Osteoblast (primary cell): Measurements from ENCODE around the gene NEXN. TPM values are rescaled to one million over a fixed set of nuclear protein-coding genes. Genes with fewer than 3 reads are reported as not detected.
A peak's percentile ranks its signal among the peaks of the same experiment; 100 is the strongest.

Experiments
- DNase-seq: peaks from one replicate; pipeline ENCODE4 v3.0.0; 2011; ENCODE audit warnings: low spot score, mixed read lengths; ENCODE audit not compliant: insufficient read length; ENCODE audit errors: missing footprints
- H2AFZ ChIP-seq: 2 replicates; pipeline ENCODE4 v1.6.0; 2011; ENCODE audit warnings: mild to moderate bottlenecking, low read length
- H3K27ac ChIP-seq: 2 replicates; pipeline ENCODE4 v1.5.1; 2011; ENCODE audit warnings: mild to moderate bottlenecking, low read depth, low read length, moderate library complexity
- H3K27me3 ChIP-seq: 2 replicates; pipeline ENCODE4 v1.6.0; 2012; ENCODE audit warnings: mild to moderate bottlenecking, control low read depth, inconsistent platforms, low read length, moderate library complexity; ENCODE audit not compliant: insufficient read depth
- H3K36me3 ChIP-seq: 2 replicates; pipeline ENCODE4 v1.5.1; 2011; ENCODE audit warnings: mild to moderate bottlenecking, low read length, control low read depth, moderate library complexity; ENCODE audit not compliant: insufficient read depth
- H3K4me1 ChIP-seq: 2 replicates; pipeline ENCODE4 v1.5.1; 2011; ENCODE audit warnings: mild to moderate bottlenecking, low read length, control low read depth, moderate library complexity; ENCODE audit not compliant: insufficient read depth
- H3K4me2 ChIP-seq: 2 replicates; pipeline ENCODE4 v1.6.0; 2011; ENCODE audit warnings: mild to moderate bottlenecking, low read length; ENCODE audit not compliant: insufficient read depth
- H3K4me3 ChIP-seq: fragments of 200-600 bp; sonication (generic); 3 replicates; pipeline ENCODE4 v1.5.1; 2012; ENCODE audit warnings: mild to moderate bottlenecking, low read length, inconsistent platforms; ENCODE audit not compliant: insufficient read depth
- H3K79me2 ChIP-seq: 2 replicates; pipeline ENCODE4 v1.6.0; 2012; ENCODE audit warnings: mild to moderate bottlenecking, low read length, control low read depth, inconsistent platforms; ENCODE audit not compliant: insufficient read depth
- H3K9me3 ChIP-seq: 2 replicates; pipeline ENCODE4 v1.5.1; 2011; ENCODE audit warnings: low read depth, low read length, control low read depth
- H4K20me1 ChIP-seq: 2 replicates; pipeline ENCODE4 v1.6.0; 2012; ENCODE audit warnings: mild to moderate bottlenecking, low read length, control low read depth; ENCODE audit not compliant: insufficient read depth
- CTCF ChIP-seq: IDR thresholded peaks from 2 replicates; pipeline ENCODE4 v1.5.1; 2011; ENCODE audit warnings: mild to moderate bottlenecking, low read depth, low read length, moderate library complexity; ENCODE audit errors: extremely low read depth
- total RNA-seq: library from RNA; depleted of rRNA; stranded (reverse); fragments of >200 nt; gene quantifications from 2 replicates; pipeline ENCODE4 v1.2.3, GENCODE V29; 2012

NEXN gene
- total RNA-seq, 1 donor = 6.9 TPM

GRCh38 chr1:77888781-77889642 lies 588 bp downstream of the NEXN start:
- H2AFZ ChIP-seq = peak overlapping the region; percentile 70
- peak; percentile 72 for DNase-seq
- H3K4me3 ChIP-seq = peak overlapping the region; percentile 98
- H3K4me2 ChIP-seq = peak overlapping the region; percentile 96
- peak overlapping the region; percentile 99 for H3K27ac ChIP-seq
- H3K9me3 ChIP-seq = no peaks in the 10 kb centered on the region
- H3K27me3 ChIP-seq = no peaks in the 10 kb centered on the region
- peaks cover 23% of the 10 kb centered on the region for H3K36me3 ChIP-seq
- TF ChIP-seq CTCF = no peak
- H3K4me1 ChIP-seq = peaks cover 21% of the 10 kb centered on the region
- H4K20me1 ChIP-seq = peaks cover 12% of the 10 kb centered on the region
- H3K79me2 ChIP-seq = peaks cover 72% of the 10 kb centered on the region

GRCh38 chr1:77889671-77890070 lies 1.2 kb downstream of the NEXN start:
- H3K4me3 ChIP-seq = peak overlapping the region; percentile 98
- peak overlapping the region; percentile 68 for H2AFZ ChIP-seq
- H3K27ac ChIP-seq = peak overlapping the region; percentile 99
- no peak for TF ChIP-seq CTCF
- H3K27me3 ChIP-seq = no peaks in the 10 kb centered on the region
- peak overlapping the region; percentile 96 for H3K4me2 ChIP-seq
- peak; percentile 82 for DNase-seq
- peaks cover 12% of the 10 kb centered on the region for H4K20me1 ChIP-seq
- peaks cover 28% of the 10 kb centered on the region for H3K36me3 ChIP-seq
- H3K9me3 ChIP-seq = no peaks in the 10 kb centered on the region
- peaks cover 79% of the 10 kb centered on the region for H3K79me2 ChIP-seq
- H3K4me1 ChIP-seq = peaks cover 21% of the 10 kb centered on the region

- H3K36me3 ChIP-seq = peaks cover 28% of the 10 kb centered on the region
- no peaks in the 10 kb centered on the region for H3K27me3 ChIP-seq
- peak overlapping the region; percentile 99 for H3K27ac ChIP-seq
- peak overlapping the region; percentile 96 for H3K4me2 ChIP-seq
- peaks cover 12% of the 10 kb centered on the region for H4K20me1 ChIP-seq
- peak overlapping the region; percentile 33 for H3K4me3 ChIP-seq
- H2AFZ ChIP-seq = no peak overlapping the region
- peaks cover 91% of the 10 kb centered on the region for H3K79me2 ChIP-seq
- peaks cover 21% of the 10 kb centered on the region for H3K4me1 ChIP-seq
- TF ChIP-seq CTCF = no peak
- DNase-seq = no peak
- H3K9me3 ChIP-seq = no peaks in the 10 kb centered on the region
These were observed 2.8 kb downstream of the NEXN start for GRCh38 chr1:77891200-77891599.

- H3K27ac ChIP-seq = no peak overlapping the region
- peaks cover 64% of the 10 kb centered on the region for H3K79me2 ChIP-seq
- no peak overlapping the region for H3K4me2 ChIP-seq
- peaks cover 23% of the 10 kb centered on the region for H4K20me1 ChIP-seq
- TF ChIP-seq CTCF = no peak
- no peaks in the 10 kb centered on the region for H3K36me3 ChIP-seq
- no peak overlapping the region for H2AFZ ChIP-seq
- H3K4me3 ChIP-seq = no peak overlapping the region
- H3K4me1 ChIP-seq = peaks cover 6% of the 10 kb centered on the region
- H3K27me3 ChIP-seq = no peaks in the 10 kb centered on the region
- H3K9me3 ChIP-seq = no peaks in the 10 kb centered on the region
- DNase-seq = peak; percentile 78
These were observed 11.4 kb downstream of the NEXN start for GRCh38 chr1:77899647-77900320.
